Esophagus muscularis mucosa (tissue), 4 donors: Measurements from ENCODE around the gene ACR.

ENCODE experiments used
- EP300 ChIP-seq: sonication (generic); formaldehyde crosslinking; IDR thresholded peaks from one replicate; pipeline ENCODE4 v1.6.1; 2017; ENCODE audit warnings: antibody characterized with exemption
- POLR2A ChIP-seq: fragments of 450-650 bp; IDR thresholded peaks from one replicate; pipeline ENCODE4 v1.6.1; 2017; ENCODE audit warnings: antibody characterized with exemption, moderate library complexity, mild to moderate bottlenecking, low read depth
- TF ChIP-seq, protein P1 (sequence below), 3 experiments: fragments of 200-600 bp in 2 of 3; fragments of 450-650 bp in 1 of 3; sonication (generic) in 2 of 3; IDR thresholded peaks; one replicate each; pipeline ENCODE4 v1.5.1; 2017 to 2019; ENCODE audit warnings: antibody characterized with exemption in 3 of 3, mild to moderate bottlenecking in 2 of 3, moderate library complexity in 1 of 3

DNA sequence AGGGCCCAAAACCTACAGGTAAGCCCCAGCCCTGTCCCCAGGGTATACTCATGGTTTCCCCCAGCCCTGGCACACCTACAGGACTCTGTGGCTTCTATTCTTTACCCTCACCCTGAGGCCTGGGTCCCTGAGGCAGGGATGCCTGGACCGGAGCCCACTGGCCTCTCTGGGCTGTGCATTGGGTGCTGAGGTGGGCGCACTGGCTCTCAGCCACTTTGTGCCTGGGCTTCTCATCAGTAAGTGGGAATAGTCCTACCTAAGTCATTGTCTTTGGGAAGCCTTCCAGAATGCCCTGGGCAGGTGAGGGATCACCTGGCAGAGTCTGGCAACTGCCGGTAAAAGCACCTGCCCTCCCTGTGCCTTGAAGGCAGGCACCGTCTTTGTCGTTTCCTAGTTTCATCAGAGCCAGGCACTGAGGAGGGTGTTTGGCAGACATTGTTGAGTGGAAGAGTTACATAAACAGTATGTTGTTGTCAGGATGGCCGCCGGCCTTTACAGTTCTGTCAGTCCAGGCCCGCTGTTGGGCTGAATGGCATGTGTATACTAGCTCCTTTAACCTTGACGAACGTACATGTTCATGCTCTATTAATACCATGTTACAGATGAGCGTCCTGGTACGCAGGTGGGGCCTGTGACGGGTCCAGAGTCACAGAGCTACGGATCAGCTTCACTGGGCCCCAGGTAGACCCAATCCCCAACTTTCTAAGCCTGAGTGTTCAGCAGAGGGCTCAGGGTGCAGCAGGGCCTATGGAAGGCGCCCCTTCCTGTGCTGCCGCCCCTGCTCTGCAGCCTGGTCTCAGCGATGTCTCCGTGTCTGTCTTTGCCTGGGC is 42.4 kb upstream of the ACR start:
- TF ChIP-seq, protein P1, sequence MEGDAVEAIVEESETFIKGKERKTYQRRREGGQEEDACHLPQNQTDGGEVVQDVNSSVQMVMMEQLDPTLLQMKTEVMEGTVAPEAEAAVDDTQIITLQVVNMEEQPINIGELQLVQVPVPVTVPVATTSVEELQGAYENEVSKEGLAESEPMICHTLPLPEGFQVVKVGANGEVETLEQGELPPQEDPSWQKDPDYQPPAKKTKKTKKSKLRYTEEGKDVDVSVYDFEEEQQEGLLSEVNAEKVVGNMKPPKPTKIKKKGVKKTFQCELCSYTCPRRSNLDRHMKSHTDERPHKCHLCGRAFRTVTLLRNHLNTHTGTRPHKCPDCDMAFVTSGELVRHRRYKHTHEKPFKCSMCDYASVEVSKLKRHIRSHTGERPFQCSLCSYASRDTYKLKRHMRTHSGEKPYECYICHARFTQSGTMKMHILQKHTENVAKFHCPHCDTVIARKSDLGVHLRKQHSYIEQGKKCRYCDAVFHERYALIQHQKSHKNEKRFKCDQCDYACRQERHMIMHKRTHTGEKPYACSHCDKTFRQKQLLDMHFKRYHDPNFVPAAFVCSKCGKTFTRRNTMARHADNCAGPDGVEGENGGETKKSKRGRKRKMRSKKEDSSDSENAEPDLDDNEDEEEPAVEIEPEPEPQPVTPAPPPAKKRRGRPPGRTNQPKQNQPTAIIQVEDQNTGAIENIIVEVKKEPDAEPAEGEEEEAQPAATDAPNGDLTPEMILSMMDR (IDR thresholded peaks at IDR 0.05): no peak
- TF ChIP-seq EP300: no peak
- TF ChIP-seq POLR2A: no peak
